ENCODE results near the gene FBN3. TPM values are rescaled to one million over a fixed set of nuclear protein-coding genes. Genes with fewer than 3 reads are reported as not detected.

The FBN3 gene
- polyA plus RNA-seq, 1 donor (not counting 4 experiments of a cell fraction or from before 2014, with no cell fraction given), result not detected

GRCh38 chr19:8168537-8168936, 19.1 kb upstream of the FBN3 start:
- Histone ChIP-seq H3K9me1 (ENCODE audit: control insufficient read depth, extremely low read depth, insufficient read depth, low read length) (no peaks in the 10 kb centered on the region), H3K79me2 (ENCODE audit: control insufficient read depth, insufficient read depth, low read length) (no peaks in the 10 kb centered on the region), H3K9ac (ENCODE audit: control insufficient read depth, extremely low read depth, insufficient read depth, low read length) (no peak overlapping the region), H4K20me1 (ENCODE audit: control insufficient read depth, extremely low read depth, insufficient read depth, low read length) (no peaks in the 10 kb centered on the region), H3K4me2 (ENCODE audit: control insufficient read depth, extremely low read depth, insufficient read depth, low read depth, low read length) (no peak overlapping the region), H3K27me3 (ENCODE audit: control insufficient read depth, extremely low read depth, insufficient read depth, low read length) (no peaks in the 10 kb centered on the region), H2AFZ (ENCODE audit: control insufficient read depth, low read length) (no peak overlapping the region), H3K36me3 (ENCODE audit: control insufficient read depth in 2 of 2, extremely low read depth in 1 of 2, insufficient read depth in 2 of 2, low read length in 2 of 2) (no peaks in the 10 kb centered on the region), H3K4me3 (ENCODE audit: control insufficient read depth in 2 of 3, extremely low read depth in 1 of 3, insufficient read depth in 2 of 3, low read depth in 1 of 3, low read length in 3 of 3) (no peak overlapping the region), H3K9me3 (ENCODE audit: control insufficient read depth, low read depth, low read length) (no peaks in the 10 kb centered on the region), H3K4me1 (ENCODE audit: control insufficient read depth, extremely low read depth, insufficient read depth, low read length) (peaks cover 4% of the 10 kb centered on the region), H3K27ac (ENCODE audit: control insufficient read depth, insufficient read depth, low read length) (no peak overlapping the region)
- dilution Hi-C loops (cut with MboI; ENCODE audit: extremely low pct_ligation_motif_present, low sequenced_read_pairs), result no loop called here
- FAIRE-seq (no peak), DNase-seq (ENCODE audit: low read depth, low spot score) (no peak)
- TF ChIP-seq EZH2 (IDR thresholded peaks at IDR 0.05; ENCODE audit: low read length) (no peak), CTCF (optimal IDR thresholded peaks at IDR 0.05 in 1 of 3, IDR thresholded peaks at IDR 0.05 in 1 of 3, conservative IDR thresholded peaks at IDR 0.05 in 1 of 3; ENCODE audit: extremely low read depth in 1 of 3, insufficient read depth in 2 of 3, low read length in 3 of 3) (no peak)

GRCh38 chr19:8167985-8168384, 18.6 kb upstream of the FBN3 start:
- H3K9me3 ChIP-seq (ENCODE audit: control insufficient read depth, low read depth, low read length), result no peaks in the 10 kb centered on the region
- H3K36me3 ChIP-seq (ENCODE audit: control insufficient read depth in 2 of 2, extremely low read depth in 1 of 2, insufficient read depth in 2 of 2, low read length in 2 of 2), result no peaks in the 10 kb centered on the region
- peaks cover 4% of the 10 kb centered on the region for H3K4me1 ChIP-seq (ENCODE audit: control insufficient read depth, extremely low read depth, insufficient read depth, low read length)
- dilution Hi-C loops (cut with MboI; ENCODE audit: extremely low pct_ligation_motif_present, low sequenced_read_pairs), result no loop called here
- H3K79me2 ChIP-seq (ENCODE audit: control insufficient read depth, insufficient read depth, low read length), result no peaks in the 10 kb centered on the region
- no peak overlapping the region for H2AFZ ChIP-seq (ENCODE audit: control insufficient read depth, low read length)
- FAIRE-seq (no peak), DNase-seq (ENCODE audit: low read depth, low spot score) (no peak)
- no peaks in the 10 kb centered on the region for H3K9me1 ChIP-seq (ENCODE audit: control insufficient read depth, extremely low read depth, insufficient read depth, low read length)
- H4K20me1 ChIP-seq (ENCODE audit: control insufficient read depth, extremely low read depth, insufficient read depth, low read length), result no peaks in the 10 kb centered on the region
- H3K4me3 ChIP-seq (ENCODE audit: control insufficient read depth in 2 of 3, extremely low read depth in 1 of 3, insufficient read depth in 2 of 3, low read depth in 1 of 3, low read length in 3 of 3), result no peak overlapping the region
- H3K27me3 ChIP-seq (ENCODE audit: control insufficient read depth, extremely low read depth, insufficient read depth, low read length), result no peaks in the 10 kb centered on the region
- no peak overlapping the region for H3K9ac ChIP-seq (ENCODE audit: control insufficient read depth, extremely low read depth, insufficient read depth, low read length)
- H3K4me2 ChIP-seq (ENCODE audit: control insufficient read depth, extremely low read depth, insufficient read depth, low read depth, low read length), result no peak overlapping the region
- TF ChIP-seq EZH2 (IDR thresholded peaks at IDR 0.05; ENCODE audit: low read length) (no peak), CTCF (optimal IDR thresholded peaks at IDR 0.05 in 1 of 3, IDR thresholded peaks at IDR 0.05 in 1 of 3, conservative IDR thresholded peaks at IDR 0.05 in 1 of 3; ENCODE audit: extremely low read depth in 1 of 3, insufficient read depth in 2 of 3, low read length in 3 of 3) (no peak)
- H3K27ac ChIP-seq (ENCODE audit: control insufficient read depth, insufficient read depth, low read length), result no peak overlapping the region

All from keratinocyte (primary cell).